ENCODE results near the gene MEN1. TPM values are rescaled to one million over a fixed set of nuclear protein-coding genes. Genes with fewer than 3 reads are reported as not detected.
"Not testable (repeated sequence)": the region's sequence is repeated elsewhere in the genome, so short reads cannot be mapped to it uniquely, and the experiment has no call there.

Gene MEN1
- total RNA-seq, 1 experiment from 2014 or later: 46.1 TPM

- CTCF ChIA-PET: interaction anchor here (0.7 kb wide), 1 partner anchor 541 kb away, joined by 3 read pairs; no protein-coding TSS in a partner anchor
- POLR2A ChIA-PET (ENCODE audit: unreplicated experiment): no interaction called here
- no peaks in the 10 kb centered on the region for H3K9me2 ChIP-seq (replicated peaks; ENCODE audit: low read length)
- intact Hi-C loops (cut with micrococcal nuclease): no loop called here
- no peaks in the 10 kb centered on the region for H3K36me3 ChIP-seq (ENCODE audit: low read depth, low read length)
- no peak for TF ChIP-seq CTCF (conservative IDR thresholded peaks at IDR 0.05; ENCODE audit: low read depth, low read length)
- TF ChIP-seq EZH2phosphoT487 (IDR thresholded peaks at IDR 0.05; ENCODE audit: borderline replicate concordance, low read length): no peak
- no peak for TF ChIP-seq EZH2 (IDR thresholded peaks at IDR 0.05; ENCODE audit: low read length, unreplicated experiment)
- H3K4me2 ChIP-seq (ENCODE audit: low read length): no peak overlapping the region
- H3K79me2 ChIP-seq (ENCODE audit: low read length): no peaks in the 10 kb centered on the region
- no peak overlapping the region for H2AFZ ChIP-seq (ENCODE audit: low read length)
- DNase-seq: no peak
- H3K27ac ChIP-seq (ENCODE audit: low read length): no peak overlapping the region
- no peaks in the 10 kb centered on the region for H4K20me1 ChIP-seq (ENCODE audit: low read length)
- no peaks in the 10 kb centered on the region for H3K9me3 ChIP-seq (ENCODE audit: low read length)
- BruUV-seq (replicated peaks): no TSS peak
- no peaks in the 10 kb centered on the region for H3F3A ChIP-seq (ENCODE audit: low read length, unreplicated experiment)
- H3K9ac ChIP-seq (ENCODE audit: low read length): no peak overlapping the region
- no peak for ATAC-seq
- H3K4me1 ChIP-seq (ENCODE audit: insufficient read depth, low read length): no peaks in the 10 kb centered on the region
- no peak overlapping the region for H3K4me3 ChIP-seq (ENCODE audit: low read length)
- no peaks in the 10 kb centered on the region for H3K27me3 ChIP-seq (ENCODE audit: low read length)
These were observed 7.1 kb upstream of the MEN1 start for GRCh38 chr11:64817476-64817875.

GRCh38 chr11:64815433-64815832 is 5.1 kb upstream of the MEN1 start:
- intact Hi-C loops (cut with micrococcal nuclease): not testable (repeated sequence)

GRCh38 chr11:64814712-64815187 is 4.4 kb upstream of the MEN1 start:
- H3K4me2 ChIP-seq (ENCODE audit: low read length): no peak overlapping the region
- DNase-seq (no peak), ATAC-seq (no peak)
- BruUV-seq (replicated peaks): no TSS peak
- POLR2A ChIA-PET (ENCODE audit: unreplicated experiment): no interaction called here
- CTCF ChIA-PET: no interaction called here
- H3K27ac ChIP-seq (ENCODE audit: low read length): no peak overlapping the region
- H3K9me2 ChIP-seq (replicated peaks; ENCODE audit: low read length): no peaks in the 10 kb centered on the region
- no peak overlapping the region for H2AFZ ChIP-seq (ENCODE audit: low read length)
- TF ChIP-seq EZH2 (IDR thresholded peaks at IDR 0.05; ENCODE audit: low read length, unreplicated experiment): no peak
- no peak for TF ChIP-seq CTCF (conservative IDR thresholded peaks at IDR 0.05; ENCODE audit: low read depth, low read length)
- no peak for TF ChIP-seq EZH2phosphoT487 (IDR thresholded peaks at IDR 0.05; ENCODE audit: borderline replicate concordance, low read length)
- H3K79me2 ChIP-seq (ENCODE audit: low read length): peaks cover 4% of the 10 kb centered on the region
- peaks cover 3% of the 10 kb centered on the region; the same call in 1 of the 2 replicates for H3K4me1 ChIP-seq (ENCODE audit: insufficient read depth, low read length)
- no peak overlapping the region for H3K4me3 ChIP-seq (ENCODE audit: low read length)
- no peak overlapping the region for H3K9ac ChIP-seq (ENCODE audit: low read length)
- no peaks in the 10 kb centered on the region for H3K9me3 ChIP-seq (ENCODE audit: low read length)
- no peaks in the 10 kb centered on the region for H3K36me3 ChIP-seq (ENCODE audit: low read depth, low read length)
- H3K27me3 ChIP-seq (ENCODE audit: low read length): no peaks in the 10 kb centered on the region
- H4K20me1 ChIP-seq (ENCODE audit: low read length): no peaks in the 10 kb centered on the region
- H3F3A ChIP-seq (ENCODE audit: low read length, unreplicated experiment): no peaks in the 10 kb centered on the region
- intact Hi-C loops (cut with micrococcal nuclease): no loop called here

More at GRCh38 chr11:64815433-64815832, 5.1 kb upstream of the MEN1 start:
- H3F3A ChIP-seq (ENCODE audit: low read length, unreplicated experiment); CTCF ChIA-PET; H3K9me2 ChIP-seq (replicated peaks; ENCODE audit: low read length); H3K79me2 ChIP-seq (ENCODE audit: low read length); H3K4me3 ChIP-seq (ENCODE audit: low read length); POLR2A ChIA-PET (ENCODE audit: unreplicated experiment); DNase-seq; H3K36me3 ChIP-seq (ENCODE audit: low read depth, low read length); ATAC-seq; H3K9ac ChIP-seq (ENCODE audit: low read length); BruUV-seq (replicated peaks); H3K4me2 ChIP-seq (ENCODE audit: low read length); H3K4me1 ChIP-seq (ENCODE audit: insufficient read depth, low read length); H3K9me3 ChIP-seq (ENCODE audit: low read length); H4K20me1 ChIP-seq (ENCODE audit: low read length); H2AFZ ChIP-seq (ENCODE audit: low read length); H3K27ac ChIP-seq (ENCODE audit: low read length); H3K27me3 ChIP-seq (ENCODE audit: low read length): not testable (repeated sequence)
